ENCODE measurements around the gene PDAP1.

PDAP1 gene

GRCh38 chr7:99429756-99430155 lies 21.4 kb upstream of the PDAP1 start:
- Histone ChIP-seq H3K4me2 (ENCODE audit: low read length) (no peak overlapping the region), H3K27ac (ENCODE audit: low read depth, low read length) (no peak overlapping the region), H3K4me1 (ENCODE audit: control insufficient read depth, low read length) (no peaks in the 10 kb centered on the region), H3K9me3 (ENCODE audit: control insufficient read depth, insufficient read depth, low read length) (no peaks in the 10 kb centered on the region), H3K36me3 (ENCODE audit: control insufficient read depth, low read length) (peaks cover 63% of the 10 kb centered on the region), H4K20me1 (ENCODE audit: control insufficient read depth, insufficient read depth, low read depth, low read length) (0 out of 2 replicates have a peak, but pooled peaks cover 3% of the 10 kb centered on the region), H3K9me2 (replicated peaks; ENCODE audit: control insufficient read depth, low read length) (no peaks in the 10 kb centered on the region), H3K4me3 (ENCODE audit: low read length) (no peak overlapping the region), H3F3A (ENCODE audit: control insufficient read depth, insufficient read depth) (no peaks in the 10 kb centered on the region), H3K79me2 (ENCODE audit: control insufficient read depth, low read length) (0 out of 2 replicates have a peak, but pooled peaks cover 2% of the 10 kb centered on the region), H3K27me3 (ENCODE audit: control insufficient read depth, low read length) (no peaks in the 10 kb centered on the region)
- TF ChIP-seq EZH2phosphoT487 (IDR thresholded peaks at IDR 0.05; ENCODE audit: borderline replicate concordance, low read length), result no peak
- TF ChIP-seq CTCF (IDR thresholded peaks at IDR 0.05; ENCODE audit: low read depth, low read length, poor library complexity, severe bottlenecking), result no peak

DNA sequence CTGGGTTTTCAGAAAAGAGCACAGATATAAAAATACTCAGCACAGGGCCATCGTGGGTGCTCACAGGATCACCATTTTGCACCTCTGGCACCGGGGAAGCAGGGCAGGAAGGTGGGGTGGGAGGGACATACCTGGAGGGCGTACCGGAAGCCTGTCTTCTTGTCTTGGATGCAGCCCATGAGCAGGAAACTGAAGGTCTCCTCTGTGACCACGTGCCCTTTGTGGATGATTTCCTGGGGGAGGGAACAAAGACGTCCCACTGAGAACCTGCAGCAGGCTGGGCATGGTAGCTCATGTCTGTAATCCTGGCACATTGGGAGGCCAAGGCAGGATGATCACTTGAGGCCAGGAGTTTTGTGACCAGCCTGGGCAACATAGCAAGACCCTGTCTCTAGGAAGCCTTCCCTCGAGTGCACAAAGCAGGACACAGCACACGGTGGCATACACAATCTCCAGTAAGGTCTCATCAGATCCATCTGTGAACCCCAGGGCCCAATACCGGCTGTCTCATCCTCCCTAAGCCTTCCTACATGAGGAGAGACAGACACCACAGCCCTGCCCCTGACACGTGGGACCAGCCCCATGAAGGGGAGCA lies 20.7 kb upstream of the PDAP1 start:
- Histone ChIP-seq H3K9me3 (ENCODE audit: control insufficient read depth, insufficient read depth, low read length) (no peaks in the 10 kb centered on the region), H3K4me3 (ENCODE audit: low read length) (no peak overlapping the region), H3K9me2 (replicated peaks; ENCODE audit: control insufficient read depth, low read length) (no peaks in the 10 kb centered on the region), H3K27ac (ENCODE audit: low read depth, low read length) (no peak overlapping the region), H3K79me2 (ENCODE audit: control insufficient read depth, low read length) (no peaks in the 10 kb centered on the region), H3K36me3 (ENCODE audit: control insufficient read depth, low read length) (peaks cover 63% of the 10 kb centered on the region), H3K27me3 (ENCODE audit: control insufficient read depth, low read length) (no peaks in the 10 kb centered on the region), H3F3A (ENCODE audit: control insufficient read depth, insufficient read depth) (no peaks in the 10 kb centered on the region), H3K4me2 (ENCODE audit: low read length) (no peak overlapping the region), H4K20me1 (ENCODE audit: control insufficient read depth, insufficient read depth, low read depth, low read length) (0 out of 2 replicates have a peak, but pooled peaks cover 3% of the 10 kb centered on the region), H3K4me1 (ENCODE audit: control insufficient read depth, low read length) (no peaks in the 10 kb centered on the region)
- TF ChIP-seq EZH2phosphoT487 (IDR thresholded peaks at IDR 0.05; ENCODE audit: borderline replicate concordance, low read length) (no peak), CTCF (IDR thresholded peaks at IDR 0.05; ENCODE audit: low read depth, low read length, poor library complexity, severe bottlenecking) (no peak)

- no peak overlapping the region for H3K4me2 ChIP-seq (ENCODE audit: low read length)
- peaks cover 65% of the 10 kb centered on the region for H3K36me3 ChIP-seq (ENCODE audit: control insufficient read depth, low read length)
- no peaks in the 10 kb centered on the region for H3K9me2 ChIP-seq (replicated peaks; ENCODE audit: control insufficient read depth, low read length)
- H3K4me1 ChIP-seq (ENCODE audit: control insufficient read depth, low read length), result no peaks in the 10 kb centered on the region
- peaks cover 12% of the 10 kb centered on the region for H3F3A ChIP-seq (ENCODE audit: control insufficient read depth, insufficient read depth)
- H3K27ac ChIP-seq (ENCODE audit: low read depth, low read length), result no peak overlapping the region
- H3K79me2 ChIP-seq (ENCODE audit: control insufficient read depth, low read length), result peaks cover 2% of the 10 kb centered on the region; the same call in 1 of the 2 replicates
- TF ChIP-seq CTCF (IDR thresholded peaks at IDR 0.05; ENCODE audit: low read depth, low read length, poor library complexity, severe bottlenecking) (no peak), EZH2phosphoT487 (IDR thresholded peaks at IDR 0.05; ENCODE audit: borderline replicate concordance, low read length) (no peak)
- H3K9me3 ChIP-seq (ENCODE audit: control insufficient read depth, insufficient read depth, low read length), result no peaks in the 10 kb centered on the region
- H4K20me1 ChIP-seq (ENCODE audit: control insufficient read depth, insufficient read depth, low read depth, low read length), result peaks cover 11% of the 10 kb centered on the region; the same call in 1 of the 2 replicates
- no peaks in the 10 kb centered on the region for H3K27me3 ChIP-seq (ENCODE audit: control insufficient read depth, low read length)
- no peak overlapping the region for H3K4me3 ChIP-seq (ENCODE audit: low read length)
Observed at GRCh38 chr7:99424932-99425730, 16.7 kb upstream of the PDAP1 start.

Measured in DOHH2 (cell line).